ENCODE measurements around the gene HSD11B1L.
"Not testable (repeated sequence)": the region's sequence is repeated elsewhere in the genome, so short reads cannot be mapped to it uniquely, and the experiment has no call there.

HSD11B1L gene

DNA sequence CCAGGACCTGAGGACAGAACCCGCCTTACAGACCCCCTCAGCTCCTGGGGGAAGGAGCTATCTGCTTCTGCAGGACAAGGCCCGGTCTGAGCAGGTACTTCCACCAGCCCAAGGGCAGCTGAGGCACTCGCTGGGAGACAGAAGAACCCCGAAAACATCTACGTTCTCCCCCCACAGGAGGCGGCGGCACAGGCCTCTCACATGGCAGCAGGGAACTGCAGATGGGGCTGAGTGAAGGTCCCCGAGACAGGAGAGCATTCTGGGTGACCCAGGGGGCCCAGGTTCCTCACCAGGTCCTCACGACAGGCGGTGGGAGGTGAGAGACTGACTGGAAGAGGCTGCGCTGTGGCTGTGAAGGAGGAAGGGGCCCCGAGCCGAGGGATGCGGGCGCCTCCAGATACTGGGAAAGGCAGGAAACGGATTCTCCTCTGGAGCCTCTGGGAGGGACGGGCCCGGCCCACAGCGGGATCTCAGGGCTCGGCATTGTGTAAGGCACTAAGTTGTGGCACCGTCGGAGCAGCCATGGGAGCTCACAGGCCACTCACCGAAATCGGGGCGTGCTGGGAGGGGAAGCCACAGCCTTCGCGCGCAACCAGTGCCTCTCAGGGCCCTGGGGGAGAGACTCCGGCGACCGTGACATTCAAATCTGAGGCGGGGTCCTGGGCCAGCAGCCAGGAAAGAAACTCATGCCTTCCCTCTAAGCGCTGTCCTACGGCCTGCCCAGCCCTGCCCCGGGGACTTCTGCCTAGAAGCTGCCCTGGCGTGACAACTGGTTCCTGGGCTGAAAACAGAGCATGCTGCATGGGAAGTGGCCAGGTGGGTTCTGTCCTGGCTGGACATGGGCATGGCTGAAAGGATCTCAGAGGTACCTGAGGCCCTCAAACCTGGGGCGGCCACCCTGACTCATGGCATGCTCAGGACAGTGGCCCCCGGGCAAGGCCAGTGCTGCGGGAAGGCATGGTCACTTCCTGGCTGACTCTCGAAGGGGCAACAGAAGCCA, 23.3 kb downstream of the HSD11B1L start:
- no peak for FAIRE-seq

DNA sequence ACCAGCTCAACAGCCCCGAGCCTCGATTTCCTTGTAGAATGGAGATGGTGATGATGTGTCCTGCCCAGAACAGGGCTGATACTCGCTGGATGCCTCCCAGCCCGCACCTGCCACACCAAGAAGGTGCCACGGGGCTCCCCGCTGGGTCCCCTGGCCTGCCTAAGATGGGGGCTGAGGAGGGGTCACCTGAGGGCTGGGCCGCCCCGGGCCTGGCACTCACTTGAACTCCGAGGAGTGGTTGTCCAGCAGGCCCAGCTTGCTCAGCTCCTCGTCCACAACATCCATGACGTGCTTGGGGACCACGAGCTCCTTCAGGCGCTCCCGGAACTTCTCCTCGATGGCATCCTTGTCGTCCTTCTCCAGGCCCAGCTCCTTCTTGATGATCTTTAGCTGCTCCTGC, 24.7 kb downstream of the HSD11B1L start:
- no peak for FAIRE-seq

DNA sequence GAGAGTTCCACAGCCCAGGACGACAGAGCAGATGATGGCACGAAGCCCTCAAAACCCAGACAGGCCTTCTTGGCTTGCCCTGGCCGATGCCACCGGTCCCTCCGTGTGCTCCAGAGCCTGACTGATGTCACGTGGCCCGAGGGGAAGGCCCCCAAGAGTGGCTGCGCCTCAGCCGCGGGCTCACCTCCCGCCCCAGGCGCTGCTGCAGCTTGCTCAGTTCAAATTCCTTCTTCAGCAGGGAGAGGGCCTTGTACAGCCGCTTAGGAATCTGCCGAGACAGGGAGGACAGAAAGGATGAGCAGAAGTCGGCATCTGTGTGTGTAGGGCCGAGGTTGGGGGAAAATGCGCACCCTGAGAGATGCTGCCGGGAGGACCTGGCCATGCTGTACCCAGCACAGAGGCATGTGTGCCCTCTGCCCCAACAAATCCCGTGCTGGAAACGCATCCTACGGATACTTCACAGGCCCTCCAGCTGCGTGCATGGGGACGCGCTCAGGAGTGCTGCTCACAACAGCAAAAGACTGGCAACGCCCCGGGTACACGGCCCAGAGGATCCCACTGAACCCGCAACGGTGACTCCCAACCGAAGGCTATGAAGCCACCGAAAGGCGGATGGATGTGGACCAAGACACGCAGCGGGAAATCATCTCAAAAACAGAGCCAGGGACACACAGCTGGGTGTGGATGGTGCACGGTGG, 26.2 kb downstream of the HSD11B1L start:
- FAIRE-seq = no peak

DNA sequence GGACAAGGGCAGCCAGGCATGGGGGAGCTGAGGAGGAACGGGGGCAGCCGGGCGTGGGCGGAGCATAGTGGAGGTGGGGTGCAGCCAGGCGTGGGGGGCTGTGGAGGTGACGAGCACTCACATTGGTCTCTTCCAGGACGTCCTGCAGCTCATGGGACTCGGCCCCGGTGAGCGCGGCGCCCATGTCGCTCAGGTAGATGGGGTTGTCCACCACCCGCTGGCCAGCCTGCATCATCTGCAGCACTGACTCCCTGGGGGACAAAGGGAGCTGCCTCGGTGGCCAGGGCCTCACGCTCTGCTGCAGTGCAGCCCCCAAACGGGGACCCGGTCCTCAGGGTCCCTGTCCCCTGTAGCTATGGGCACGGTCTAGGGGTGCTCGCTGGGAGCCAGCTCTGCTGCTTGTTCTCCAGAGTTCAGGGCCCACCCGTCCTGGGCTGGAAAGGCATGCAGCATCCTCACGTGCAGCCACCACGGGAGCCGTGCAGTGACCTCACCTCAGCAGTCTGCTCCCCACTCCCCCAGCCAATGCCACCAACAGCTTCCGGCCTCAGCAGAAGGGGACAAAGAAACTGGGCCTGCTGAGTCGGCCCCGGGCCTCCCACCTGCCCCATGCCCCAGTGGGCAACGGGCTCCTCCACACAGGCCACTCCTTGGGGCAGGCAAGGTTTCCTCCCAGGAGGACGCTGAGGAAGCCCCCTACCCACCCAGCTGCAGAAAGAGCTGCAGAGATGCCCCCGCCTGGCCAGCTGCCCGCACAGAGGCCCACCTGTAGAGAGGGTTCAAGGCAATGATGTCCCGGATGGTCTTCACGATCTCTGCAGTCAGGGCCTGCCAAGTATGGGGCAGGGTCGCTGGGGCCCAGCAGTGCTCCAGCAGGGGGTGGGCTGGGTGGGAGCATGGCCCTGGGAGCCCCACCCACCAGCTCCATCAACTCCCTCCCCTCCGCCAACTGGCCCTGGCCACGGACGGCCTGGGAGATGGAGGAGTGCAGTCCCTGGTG, 27.0 kb downstream of the HSD11B1L start:
- no peak for FAIRE-seq

DNA sequence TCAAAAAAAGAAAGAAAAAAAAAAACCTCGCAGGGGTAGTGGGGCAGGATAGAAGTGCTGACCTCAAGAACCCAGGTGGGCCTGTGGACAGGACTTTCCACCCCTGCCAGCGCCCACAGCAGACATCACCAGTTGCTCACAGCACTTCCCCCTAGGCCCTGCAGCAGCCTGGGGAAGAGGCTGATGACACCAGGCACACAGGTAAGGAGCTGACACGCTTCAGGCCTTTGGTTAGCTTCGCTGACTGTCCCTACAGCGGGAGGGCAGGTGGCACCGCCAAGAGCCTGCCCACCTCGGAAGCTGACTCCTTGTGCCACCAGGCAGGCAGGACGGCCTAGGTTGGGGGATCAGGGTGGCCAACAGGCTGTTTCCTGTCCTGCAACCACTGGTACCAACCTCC, 30.2 kb downstream of the HSD11B1L start:
- FAIRE-seq = no peak

GRCh38 chr19:5711713-5712161, 30.9 kb downstream of the HSD11B1L start:
- no peak for FAIRE-seq

GRCh38 chr19:5713228-5713627, 32.4 kb downstream of the HSD11B1L start:
- FAIRE-seq = no peak

- no peak for FAIRE-seq
Observed at GRCh38 chr19:5714816-5715215, 34.0 kb downstream of the HSD11B1L start.

DNA sequence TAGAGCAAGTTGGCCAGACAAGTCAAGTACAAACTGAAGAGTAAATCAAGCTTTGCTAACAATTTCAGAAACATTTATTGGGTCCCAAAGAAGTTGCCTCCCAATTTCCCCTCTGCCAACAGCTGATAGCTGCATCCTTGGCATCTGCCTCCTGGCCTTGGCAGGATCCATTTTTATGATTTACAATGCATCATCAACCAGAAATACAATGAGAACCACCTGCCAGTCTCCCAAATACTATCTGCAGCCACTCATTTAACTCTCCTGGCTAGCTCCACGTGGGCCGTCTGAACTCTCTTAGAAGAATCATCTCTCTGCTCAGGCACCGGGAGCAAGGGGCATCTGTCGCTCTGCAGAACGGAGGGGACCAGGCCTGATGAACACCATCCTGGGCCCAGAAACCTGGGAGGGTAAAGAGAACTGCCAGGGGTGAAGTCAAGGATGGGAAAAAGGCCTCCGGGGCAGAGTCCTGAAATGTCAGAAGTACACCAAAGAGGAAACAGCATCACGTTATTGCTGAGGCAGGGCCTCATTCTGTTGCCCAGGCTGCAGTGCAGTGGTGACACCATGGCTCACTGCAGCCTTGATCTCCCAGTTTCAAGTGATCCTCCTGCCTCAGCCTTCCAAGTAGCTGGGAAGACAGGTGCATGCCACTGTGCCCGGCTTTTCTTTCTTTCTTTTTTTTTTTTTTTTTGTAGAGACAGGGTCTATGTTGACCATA, 36.5 kb downstream of the HSD11B1L start:
- no peak for FAIRE-seq

GRCh38 chr19:5718037-5718578, 37.3 kb downstream of the HSD11B1L start:
- no peak for FAIRE-seq

- no peak for FAIRE-seq
Observed at GRCh38 chr19:5718579-5719273, 37.9 kb downstream of the HSD11B1L start.

- no peak for FAIRE-seq
Observed at GRCh38 chr19:5719274-5719960, 38.6 kb downstream of the HSD11B1L start.

DNA sequence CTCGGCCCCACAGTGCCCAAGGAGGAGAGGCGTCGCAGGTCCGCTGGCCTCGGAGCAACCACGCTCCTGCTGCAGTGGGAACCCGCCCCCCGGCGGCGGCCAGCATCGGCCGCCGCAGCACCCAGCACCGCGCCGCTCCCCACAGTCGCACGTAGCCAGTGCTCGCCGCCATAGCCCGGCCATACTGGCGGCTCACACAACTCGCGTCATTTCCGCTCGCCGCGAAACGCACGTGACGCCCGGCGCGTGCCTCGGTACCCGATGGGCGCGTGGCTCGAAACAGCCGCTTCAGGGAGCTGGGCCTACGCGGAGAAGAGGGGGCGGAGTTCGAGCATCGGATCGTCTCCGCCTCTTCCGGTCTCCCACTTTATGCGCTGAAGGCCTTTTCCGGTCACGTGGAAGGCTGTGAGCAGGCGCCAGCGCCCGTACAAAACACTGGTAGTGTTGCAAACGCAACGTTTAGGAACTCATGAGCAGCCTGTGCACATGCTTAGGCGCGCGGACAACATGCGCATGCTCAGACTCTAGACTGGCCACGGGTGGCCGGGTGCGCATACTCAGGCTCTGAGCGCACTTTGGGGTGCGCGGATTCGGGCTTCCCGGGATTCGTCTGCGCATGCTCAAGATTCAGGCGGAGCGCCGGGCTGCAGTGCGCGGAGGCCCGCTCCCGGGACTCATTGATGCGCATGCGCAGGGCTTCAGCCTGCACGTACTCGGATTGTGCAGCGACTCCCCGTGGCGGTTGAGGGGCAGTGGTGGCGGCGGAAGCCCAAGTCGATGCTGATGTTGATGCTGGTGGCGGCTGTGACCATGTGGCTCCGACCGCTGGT, 39.3 kb downstream of the HSD11B1L start, which contains the start of the genes CATSPERD and LONP1:
Gene CATSPERD (plus strand): TSS at position 677 of the 830 bp plus-strand sequence. CDS start 101 bp downstream, at position 778.
Gene LONP1 (minus strand): TSS at position 186 of the 830 bp plus-strand sequence. CDS start 14 bp downstream, at position 172.
- peak; percentile 93 for FAIRE-seq

GRCh38 chr19:5727453-5728050, 46.7 kb downstream of the HSD11B1L start:
- FAIRE-seq = no peak

DNA sequence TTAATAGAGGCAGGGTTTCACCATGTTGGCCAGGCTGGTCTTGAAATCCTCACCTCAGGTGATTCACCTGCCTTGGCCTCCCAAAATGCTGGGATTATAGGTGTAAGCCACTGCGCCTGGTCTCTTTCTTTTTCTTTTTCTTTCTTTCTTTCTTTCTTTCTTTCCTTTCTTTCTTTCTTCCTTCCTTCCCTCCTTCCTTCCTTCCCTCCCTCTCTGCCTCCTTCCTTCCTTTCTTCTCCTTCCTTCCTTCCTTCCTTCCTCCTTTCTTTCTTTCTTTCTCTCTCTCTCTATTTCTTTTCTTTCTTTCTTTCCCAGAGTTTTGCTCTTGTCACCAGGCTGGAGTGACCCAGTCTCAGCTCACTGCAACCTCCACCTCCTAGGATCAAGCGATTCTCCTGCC, 52.3 kb downstream of the HSD11B1L start:
- FAIRE-seq = not testable (repeated sequence)
